H9 (cell line): ENCODE measurements around the gene ZNF618. TPM values are rescaled to one million over a fixed set of nuclear protein-coding genes. Genes with fewer than 3 reads are reported as not detected.

Source experiments
- DNase-seq: peaks from one replicate; pipeline ENCODE4 v3.0.0-alpha.2; 2017
- H2AFZ ChIP-seq: one replicate; pipeline ENCODE4 v1.6.1; 2013; ENCODE audit warnings: mild to moderate bottlenecking, low read length, control low read depth, moderate library complexity
- H2AK5ac ChIP-seq: 2 replicates; pipeline ENCODE4 v1.6.1; 2013; ENCODE audit warnings: low read length, control low read depth, mixed read lengths; ENCODE audit not compliant: insufficient read length
- H2BK120ac ChIP-seq: one replicate; pipeline ENCODE4 v1.6.1; 2013; ENCODE audit warnings: low read depth, mild to moderate bottlenecking, low read length, control low read depth, inconsistent platforms; ENCODE audit not compliant: poor library complexity, severe bottlenecking
- H2BK12ac ChIP-seq: 2 replicates; pipeline ENCODE4 v1.6.1; 2013; ENCODE audit warnings: low read length, control low read depth, mixed read lengths, low read depth; ENCODE audit not compliant: insufficient read length
- H2BK15ac ChIP-seq: 2 replicates; pipeline ENCODE4 v1.6.1; 2013; ENCODE audit warnings: low read depth, low read length, control low read depth
- H2BK20ac ChIP-seq: one replicate; pipeline ENCODE4 v1.6.1; 2013; ENCODE audit warnings: low read depth, mild to moderate bottlenecking, low read length, control low read depth, inconsistent platforms; ENCODE audit not compliant: poor library complexity, severe bottlenecking
- H2BK5ac ChIP-seq: 2 replicates; pipeline ENCODE4 v1.6.1; 2013; ENCODE audit warnings: low read length, control low read depth, mixed read lengths; ENCODE audit not compliant: insufficient read length
- H3K14ac ChIP-seq: 2 replicates; pipeline ENCODE4 v1.6.1; 2013; ENCODE audit warnings: low read length, control low read depth; ENCODE audit not compliant: insufficient read depth
- H3K18ac ChIP-seq: 2 replicates; pipeline ENCODE4 v1.6.1; 2013; ENCODE audit warnings: low read depth, mild to moderate bottlenecking, mixed read lengths, low read length, control low read depth; ENCODE audit not compliant: insufficient read length
- H3K23ac ChIP-seq: 2 replicates; pipeline ENCODE4 v1.6.1; 2013; ENCODE audit warnings: low read length, control low read depth, mixed read lengths, low read depth; ENCODE audit not compliant: insufficient read length
- H3K23me2 ChIP-seq: 2 replicates; pipeline ENCODE4 v1.6.1; 2013; ENCODE audit warnings: low read depth, mild to moderate bottlenecking, mixed read lengths, low read length, control low read depth; ENCODE audit not compliant: insufficient read length, poor library complexity, severe bottlenecking
- H3K27ac ChIP-seq: 2 replicates; pipeline ENCODE4 v1.5.1; 2013; ENCODE audit warnings: low read length, control low read depth, mixed read lengths, low read depth; ENCODE audit not compliant: insufficient read length
- H3K27me3 ChIP-seq: 2 replicates; pipeline ENCODE4 v1.6.1; 2013; ENCODE audit warnings: low read length, control low read depth, inconsistent platforms; ENCODE audit not compliant: insufficient read depth
- H3K4ac ChIP-seq: 2 replicates; pipeline ENCODE4 v1.6.1; 2013; ENCODE audit warnings: low read depth, mild to moderate bottlenecking, control low read depth, inconsistent platforms, low read length, moderate library complexity
- H3K4me1 ChIP-seq: 2 replicates; pipeline ENCODE4 v1.6.1; 2013; ENCODE audit warnings: low read length, control low read depth, inconsistent platforms; ENCODE audit not compliant: insufficient read depth
- H3K4me2 ChIP-seq: 2 replicates; pipeline ENCODE4 v1.6.1; 2013; ENCODE audit warnings: low read length, control low read depth, mixed read lengths; ENCODE audit not compliant: insufficient read length, insufficient read depth
- H3K56ac ChIP-seq: 2 replicates; pipeline ENCODE4 v1.6.1; 2013; ENCODE audit warnings: low read depth, mild to moderate bottlenecking, mixed read lengths, low read length, control low read depth; ENCODE audit not compliant: insufficient read length
- H3K79me1 ChIP-seq: 2 replicates; pipeline ENCODE4 v1.6.1; 2013; ENCODE audit warnings: low read depth, mild to moderate bottlenecking, moderate library complexity, low read length, control low read depth, inconsistent platforms; ENCODE audit not compliant: insufficient read depth, poor library complexity, severe bottlenecking
- H3K79me2 ChIP-seq: 2 replicates; pipeline ENCODE4 v1.6.1; 2013; ENCODE audit warnings: low read length, control low read depth, inconsistent platforms; ENCODE audit not compliant: insufficient read depth
- H3K9ac ChIP-seq: 2 replicates; pipeline ENCODE4 v1.6.1; 2013; ENCODE audit warnings: low read length, control low read depth, mixed read lengths; ENCODE audit not compliant: insufficient read length; ENCODE audit errors: extremely low read depth
- H3K9me3 ChIP-seq: one replicate; pipeline ENCODE4 v1.6.1; 2013; ENCODE audit warnings: low read depth, low read length, inconsistent platforms; ENCODE audit not compliant: control insufficient read depth
- H3T11ph ChIP-seq: one replicate; pipeline ENCODE4 v1.6.1; 2013; ENCODE audit warnings: mild to moderate bottlenecking, low read length, control low read depth, inconsistent platforms
- H4K20me1 ChIP-seq: one replicate; pipeline ENCODE4 v1.6.1; 2013; ENCODE audit not compliant: control insufficient read depth, insufficient read length, insufficient read depth
- H4K5ac ChIP-seq: 2 replicates; pipeline ENCODE4 v1.6.1; 2013; ENCODE audit warnings: low read depth, mild to moderate bottlenecking, mixed read lengths, low read length, control low read depth; ENCODE audit not compliant: insufficient read length
- H4K8ac ChIP-seq: replicated peaks from 2 replicates; pipeline ENCODE4 v1.6.1; 2013; ENCODE audit warnings: low read length, control low read depth, mixed read lengths, low read depth; ENCODE audit not compliant: insufficient read length
- H4K91ac ChIP-seq: 2 replicates; pipeline ENCODE4 v1.6.1; 2013; ENCODE audit warnings: low read depth, mild to moderate bottlenecking, moderate library complexity, mixed read lengths, low read length, control low read depth; ENCODE audit not compliant: insufficient read length
- H3K27ac Mint-ChIP-seq, 3 experiments: 2 replicates in 2 of 3; 3 replicates in 1 of 3; pipeline ENCODE4 v1.8.0; 2020 to 2021; ENCODE audit warnings: mixed read lengths in 3 of 3, mild to moderate bottlenecking in 1 of 3, moderate library complexity in 1 of 3
- H3K27me3 Mint-ChIP-seq: 2 replicates; pipeline ENCODE4 v1.8.0; 2021; ENCODE audit warnings: low read depth, mild to moderate bottlenecking, moderate library complexity, mixed read lengths
- H3K36me3 Mint-ChIP-seq, 3 experiments: 2 replicates in 2 of 3; 3 replicates in 1 of 3; pipeline ENCODE4 v1.8.0; 2020 to 2021; ENCODE audit warnings: low read depth in 3 of 3, mixed read lengths in 3 of 3; ENCODE audit not compliant: insufficient read depth in 1 of 3
- H3K4me1 Mint-ChIP-seq, 2 experiments: 2 replicates each; pipeline ENCODE4 v1.8.0; 2020; ENCODE audit warnings: mixed read lengths in 2 of 2
- H3K4me3 Mint-ChIP-seq, 2 experiments: 2 replicates in 1 of 2; 3 replicates in 1 of 2; pipeline ENCODE4 v1.8.0; 2020 to 2021; ENCODE audit warnings: mild to moderate bottlenecking in 2 of 2, mixed read lengths in 2 of 2, moderate library complexity in 1 of 2
- H3K9me3 Mint-ChIP-seq, 2 experiments: 2 replicates in 1 of 2; 3 replicates in 1 of 2; pipeline ENCODE4 v1.8.0; 2020; ENCODE audit warnings: mild to moderate bottlenecking in 2 of 2, mixed read lengths in 2 of 2, moderate library complexity in 1 of 2
- WGBS: extraction: QIAGEN DNeasy Blood & Tissue Kit; methylation state at CpG from one replicate; pipeline ENCODE4 v1.1.7; 2013; ENCODE audit warnings: missing lambda C conversion rate, low lambda C conversion rate, mixed read lengths; ENCODE audit not compliant: insufficient read length; ENCODE audit errors: extremely low coverage; 5-methylcytosine and 5-hydroxymethylcytosine counted together
- total RNA-seq: library from RNA; stranded (reverse); gene quantifications from 2 replicates; pipeline ENCODE4 v1.2.1, GENCODE V29; 2021
- TF ChIP-seq, protein P1 (sequence below): fragments of 200-600 bp; sonication (generic); conservative IDR thresholded peaks from 3 replicates; pipeline ENCODE4 v1.8.0; 2021; ENCODE audit warnings: antibody characterized with exemption, mild to moderate bottlenecking

Gene ZNF618
- total RNA-seq, 1 experiment from 2014 or later: 13.6 TPM

DNA sequence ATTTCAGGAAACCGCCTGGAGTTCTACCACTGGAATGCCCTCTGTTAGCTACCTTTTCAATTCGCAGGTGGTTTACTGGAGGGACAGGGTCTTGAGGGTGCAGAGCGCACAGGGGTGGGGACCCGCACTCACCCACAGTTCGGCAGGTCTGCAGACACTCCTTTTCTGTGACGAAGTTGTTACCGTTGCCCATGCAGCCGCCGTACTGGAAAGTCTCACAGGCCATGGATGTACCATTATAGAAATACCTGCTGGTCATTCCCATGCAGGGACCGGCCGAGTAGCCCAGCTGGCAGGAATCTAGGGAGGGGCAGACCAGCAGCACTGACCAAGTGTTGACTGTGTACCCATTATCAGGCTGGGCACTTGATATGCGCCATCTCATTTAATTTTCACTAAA, 185.2 kb downstream of the ZNF618 start:
- Mint-ChIP-seq H3K9me3 (no peaks in the 10 kb centered on the region; a peak in 1 of 5 replicates), H3K27me3 (peaks cover 13% of the 10 kb centered on the region), H3K4me3 (no peak overlapping the region), H3K27ac (no peak overlapping the region), H3K4me1 (peaks cover 0 to 2% of the 10 kb centered on the region in 2 experiments; a peak in 2 of 4 replicates), H3K36me3 (peaks cover 0 to 17% (median 2%) of the 10 kb centered on the region in 3 experiments; a peak in 4 of 7 replicates)
- H3K79me1 ChIP-seq: no peaks in the 10 kb centered on the region
- H3K23ac ChIP-seq: no peak overlapping the region
- no peaks in the 10 kb centered on the region for H3K9me3 ChIP-seq
- no peak for DNase-seq
- no peak overlapping the region for H2AK5ac ChIP-seq
- H2BK5ac ChIP-seq: no peak overlapping the region
- no peak overlapping the region for H3K14ac ChIP-seq
- TF ChIP-seq, protein P1, sequence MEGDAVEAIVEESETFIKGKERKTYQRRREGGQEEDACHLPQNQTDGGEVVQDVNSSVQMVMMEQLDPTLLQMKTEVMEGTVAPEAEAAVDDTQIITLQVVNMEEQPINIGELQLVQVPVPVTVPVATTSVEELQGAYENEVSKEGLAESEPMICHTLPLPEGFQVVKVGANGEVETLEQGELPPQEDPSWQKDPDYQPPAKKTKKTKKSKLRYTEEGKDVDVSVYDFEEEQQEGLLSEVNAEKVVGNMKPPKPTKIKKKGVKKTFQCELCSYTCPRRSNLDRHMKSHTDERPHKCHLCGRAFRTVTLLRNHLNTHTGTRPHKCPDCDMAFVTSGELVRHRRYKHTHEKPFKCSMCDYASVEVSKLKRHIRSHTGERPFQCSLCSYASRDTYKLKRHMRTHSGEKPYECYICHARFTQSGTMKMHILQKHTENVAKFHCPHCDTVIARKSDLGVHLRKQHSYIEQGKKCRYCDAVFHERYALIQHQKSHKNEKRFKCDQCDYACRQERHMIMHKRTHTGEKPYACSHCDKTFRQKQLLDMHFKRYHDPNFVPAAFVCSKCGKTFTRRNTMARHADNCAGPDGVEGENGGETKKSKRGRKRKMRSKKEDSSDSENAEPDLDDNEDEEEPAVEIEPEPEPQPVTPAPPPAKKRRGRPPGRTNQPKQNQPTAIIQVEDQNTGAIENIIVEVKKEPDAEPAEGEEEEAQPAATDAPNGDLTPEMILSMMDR: no peak
- H2BK120ac ChIP-seq: no peak overlapping the region
- no peaks in the 10 kb centered on the region for H4K20me1 ChIP-seq
- H3T11ph ChIP-seq: no peak overlapping the region
- H2BK15ac ChIP-seq: no peak overlapping the region
- H2BK20ac ChIP-seq: no peak overlapping the region
- H3K79me2 ChIP-seq: no peaks in the 10 kb centered on the region
- no peak overlapping the region for H3K27ac ChIP-seq
- H3K23me2 ChIP-seq: no peaks in the 10 kb centered on the region
- H2AFZ ChIP-seq: no peak overlapping the region
- H3K18ac ChIP-seq: no peak overlapping the region
- no peak overlapping the region for H2BK12ac ChIP-seq
- no peak overlapping the region for H3K9ac ChIP-seq
- H3K4me2 ChIP-seq: no peak overlapping the region
- no peak overlapping the region for H3K56ac ChIP-seq
- no peaks in the 10 kb centered on the region for H3K4me1 ChIP-seq
- no peak overlapping the region for H4K5ac ChIP-seq
- H3K27me3 ChIP-seq: no peaks in the 10 kb centered on the region
- WGBS: no CpG with 5 or more reads among the region's 12 CpGs
- no peak overlapping the region for H4K91ac ChIP-seq
- no peak overlapping the region for H3K4ac ChIP-seq
- no peak overlapping the region for H4K8ac ChIP-seq
